ENCODE data around the gene CCR5. TPM values are rescaled to one million over a fixed set of nuclear protein-coding genes. Genes with fewer than 3 reads are reported as not detected.

CCR5 gene
- total and polyA plus RNA-seq, 2 of the 8 experiments (the other 6 are each of a cell fraction or from before 2014, with no cell fraction given), result not detected

DNA sequence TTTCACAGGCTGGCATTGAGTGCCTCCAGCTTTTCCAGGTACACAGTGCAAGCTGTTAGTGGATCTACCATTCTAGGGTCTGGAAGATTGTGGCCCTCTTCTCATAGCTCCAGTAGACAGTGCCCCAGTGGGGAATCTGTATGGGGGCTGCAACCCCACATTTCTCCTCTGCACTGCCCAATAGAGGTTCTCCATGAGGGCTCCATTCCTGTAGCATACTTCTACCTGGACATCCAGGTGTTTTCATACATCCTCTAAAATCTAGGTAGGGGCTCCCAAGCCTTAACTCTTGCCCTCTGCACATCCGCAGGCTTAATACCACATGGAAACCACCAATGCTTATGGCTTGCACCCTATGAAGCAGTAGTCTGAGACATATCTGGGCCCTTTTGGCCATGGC is 31.9 kb upstream of the CCR5 start:
- FAIRE-seq, result no peak
- whole genome bisulfite sequencing, 2 experiments (ENCODE audit: extremely low coverage in 1 of 2, insufficient coverage in 1 of 2, insufficient read length in 1 of 2, insufficient replicate concordance in 2 of 2, low coverage in 1 of 2, low lambda C conversion rate in 2 of 2, missing lambda C conversion rate in 1 of 2), result 81% methylated on average over 1 of the region's 1 CpG; no CpG with 5 or more reads in 1 of the 2 experiments
- TF ChIP-seq, protein P1, sequence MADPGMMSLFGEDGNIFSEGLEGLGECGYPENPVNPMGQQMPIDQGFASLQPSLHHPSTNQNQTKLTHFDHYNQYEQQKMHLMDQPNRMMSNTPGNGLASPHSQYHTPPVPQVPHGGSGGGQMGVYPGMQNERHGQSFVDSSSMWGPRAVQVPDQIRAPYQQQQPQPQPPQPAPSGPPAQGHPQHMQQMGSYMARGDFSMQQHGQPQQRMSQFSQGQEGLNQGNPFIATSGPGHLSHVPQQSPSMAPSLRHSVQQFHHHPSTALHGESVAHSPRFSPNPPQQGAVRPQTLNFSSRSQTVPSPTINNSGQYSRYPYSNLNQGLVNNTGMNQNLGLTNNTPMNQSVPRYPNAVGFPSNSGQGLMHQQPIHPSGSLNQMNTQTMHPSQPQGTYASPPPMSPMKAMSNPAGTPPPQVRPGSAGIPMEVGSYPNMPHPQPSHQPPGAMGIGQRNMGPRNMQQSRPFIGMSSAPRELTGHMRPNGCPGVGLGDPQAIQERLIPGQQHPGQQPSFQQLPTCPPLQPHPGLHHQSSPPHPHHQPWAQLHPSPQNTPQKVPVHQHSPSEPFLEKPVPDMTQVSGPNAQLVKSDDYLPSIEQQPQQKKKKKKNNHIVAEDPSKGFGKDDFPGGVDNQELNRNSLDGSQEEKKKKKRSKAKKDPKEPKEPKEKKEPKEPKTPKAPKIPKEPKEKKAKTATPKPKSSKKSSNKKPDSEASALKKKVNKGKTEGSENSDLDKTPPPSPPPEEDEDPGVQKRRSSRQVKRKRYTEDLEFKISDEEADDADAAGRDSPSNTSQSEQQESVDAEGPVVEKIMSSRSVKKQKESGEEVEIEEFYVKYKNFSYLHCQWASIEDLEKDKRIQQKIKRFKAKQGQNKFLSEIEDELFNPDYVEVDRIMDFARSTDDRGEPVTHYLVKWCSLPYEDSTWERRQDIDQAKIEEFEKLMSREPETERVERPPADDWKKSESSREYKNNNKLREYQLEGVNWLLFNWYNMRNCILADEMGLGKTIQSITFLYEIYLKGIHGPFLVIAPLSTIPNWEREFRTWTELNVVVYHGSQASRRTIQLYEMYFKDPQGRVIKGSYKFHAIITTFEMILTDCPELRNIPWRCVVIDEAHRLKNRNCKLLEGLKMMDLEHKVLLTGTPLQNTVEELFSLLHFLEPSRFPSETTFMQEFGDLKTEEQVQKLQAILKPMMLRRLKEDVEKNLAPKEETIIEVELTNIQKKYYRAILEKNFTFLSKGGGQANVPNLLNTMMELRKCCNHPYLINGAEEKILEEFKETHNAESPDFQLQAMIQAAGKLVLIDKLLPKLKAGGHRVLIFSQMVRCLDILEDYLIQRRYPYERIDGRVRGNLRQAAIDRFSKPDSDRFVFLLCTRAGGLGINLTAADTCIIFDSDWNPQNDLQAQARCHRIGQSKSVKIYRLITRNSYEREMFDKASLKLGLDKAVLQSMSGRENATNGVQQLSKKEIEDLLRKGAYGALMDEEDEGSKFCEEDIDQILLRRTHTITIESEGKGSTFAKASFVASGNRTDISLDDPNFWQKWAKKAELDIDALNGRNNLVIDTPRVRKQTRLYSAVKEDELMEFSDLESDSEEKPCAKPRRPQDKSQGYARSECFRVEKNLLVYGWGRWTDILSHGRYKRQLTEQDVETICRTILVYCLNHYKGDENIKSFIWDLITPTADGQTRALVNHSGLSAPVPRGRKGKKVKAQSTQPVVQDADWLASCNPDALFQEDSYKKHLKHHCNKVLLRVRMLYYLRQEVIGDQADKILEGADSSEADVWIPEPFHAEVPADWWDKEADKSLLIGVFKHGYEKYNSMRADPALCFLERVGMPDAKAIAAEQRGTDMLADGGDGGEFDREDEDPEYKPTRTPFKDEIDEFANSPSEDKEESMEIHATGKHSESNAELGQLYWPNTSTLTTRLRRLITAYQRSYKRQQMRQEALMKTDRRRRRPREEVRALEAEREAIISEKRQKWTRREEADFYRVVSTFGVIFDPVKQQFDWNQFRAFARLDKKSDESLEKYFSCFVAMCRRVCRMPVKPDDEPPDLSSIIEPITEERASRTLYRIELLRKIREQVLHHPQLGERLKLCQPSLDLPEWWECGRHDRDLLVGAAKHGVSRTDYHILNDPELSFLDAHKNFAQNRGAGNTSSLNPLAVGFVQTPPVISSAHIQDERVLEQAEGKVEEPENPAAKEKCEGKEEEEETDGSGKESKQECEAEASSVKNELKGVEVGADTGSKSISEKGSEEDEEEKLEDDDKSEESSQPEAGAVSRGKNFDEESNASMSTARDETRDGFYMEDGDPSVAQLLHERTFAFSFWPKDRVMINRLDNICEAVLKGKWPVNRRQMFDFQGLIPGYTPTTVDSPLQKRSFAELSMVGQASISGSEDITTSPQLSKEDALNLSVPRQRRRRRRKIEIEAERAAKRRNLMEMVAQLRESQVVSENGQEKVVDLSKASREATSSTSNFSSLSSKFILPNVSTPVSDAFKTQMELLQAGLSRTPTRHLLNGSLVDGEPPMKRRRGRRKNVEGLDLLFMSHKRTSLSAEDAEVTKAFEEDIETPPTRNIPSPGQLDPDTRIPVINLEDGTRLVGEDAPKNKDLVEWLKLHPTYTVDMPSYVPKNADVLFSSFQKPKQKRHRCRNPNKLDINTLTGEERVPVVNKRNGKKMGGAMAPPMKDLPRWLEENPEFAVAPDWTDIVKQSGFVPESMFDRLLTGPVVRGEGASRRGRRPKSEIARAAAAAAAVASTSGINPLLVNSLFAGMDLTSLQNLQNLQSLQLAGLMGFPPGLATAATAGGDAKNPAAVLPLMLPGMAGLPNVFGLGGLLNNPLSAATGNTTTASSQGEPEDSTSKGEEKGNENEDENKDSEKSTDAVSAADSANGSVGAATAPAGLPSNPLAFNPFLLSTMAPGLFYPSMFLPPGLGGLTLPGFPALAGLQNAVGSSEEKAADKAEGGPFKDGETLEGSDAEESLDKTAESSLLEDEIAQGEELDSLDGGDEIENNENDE (IDR thresholded peaks at IDR 0.05; ENCODE audit: insufficient replicate concordance, low read length), result no peak

More for the DNA sequence above, 31.9 kb upstream of the CCR5 start:
- Histone ChIP-seq H2BK12ac (ENCODE audit: low read depth, low read length) (no peak overlapping the region), H3K4me1 (replicated peaks in 1 of 4; ENCODE audit: control insufficient read depth in 3 of 4, insufficient read depth in 4 of 4, low read length in 3 of 4) (no peaks in the 10 kb centered on the region), H2BK15ac (ENCODE audit: low read length) (no peak overlapping the region), H3K79me2 (ENCODE audit: control insufficient read depth in 1 of 2, insufficient read depth in 2 of 2, low read length in 2 of 2) (no peaks in the 10 kb centered on the region), H3K27me3 (replicated peaks in 1 of 4; ENCODE audit: control insufficient read depth in 3 of 4, extremely low read depth in 1 of 4, insufficient read depth in 3 of 4, low read length in 3 of 4) (no peaks in the 10 kb centered on the region), H3K79me1 (ENCODE audit: low read depth, low read length) (no peaks in the 10 kb centered on the region), H3K9ac (replicated peaks in 1 of 4; ENCODE audit: extremely low read depth in 1 of 4, low read depth in 3 of 4, low read length in 3 of 4) (no peak overlapping the region), H3K36me3 (ENCODE audit: control insufficient read depth in 2 of 4, insufficient read depth in 4 of 4, low read length in 3 of 4) (no peaks in the 10 kb centered on the region; a peak in 1 of 8 replicates), H3K23ac (ENCODE audit: insufficient read length) (no peak overlapping the region), H2BK20ac (ENCODE audit: low read length) (no peak overlapping the region), H3K27ac (ENCODE audit: low read depth, low read length) (no peak overlapping the region), H3K56ac (replicated peaks; ENCODE audit: insufficient read length, low read depth, low read length) (no peak overlapping the region), H3K4me2 (ENCODE audit: insufficient read depth in 1 of 2, low read depth in 2 of 2, low read length in 2 of 2) (no peak overlapping the region), H2AK5ac (ENCODE audit: low read depth, low read length) (no peak overlapping the region), H3K4ac (replicated peaks; ENCODE audit: insufficient read length, low read depth, low read length) (no peak overlapping the region), H4K91ac (replicated peaks; ENCODE audit: insufficient read length, low read length) (no peak overlapping the region), H4K5ac (ENCODE audit: insufficient read length, low read depth, low read length) (no peak overlapping the region), H2BK120ac (replicated peaks; ENCODE audit: low read depth, low read length) (no peak overlapping the region), H2BK5ac (ENCODE audit: low read depth, low read length) (no peak overlapping the region), H3K14ac (ENCODE audit: insufficient read length) (no peak overlapping the region), H4K8ac (ENCODE audit: extremely low read depth, insufficient read depth, low read length) (no peak overlapping the region), H3K18ac (ENCODE audit: extremely low read depth, low read length) (no peak overlapping the region), H4K20me1 (replicated peaks in 1 of 2; ENCODE audit: control insufficient read depth in 1 of 2, insufficient read depth in 2 of 2, low read length in 2 of 2) (no peaks in the 10 kb centered on the region), H2AFZ (ENCODE audit: low read length) (no peak overlapping the region), H3K9me3 (ENCODE audit: insufficient read depth in 2 of 2, low read depth in 1 of 2, low read length in 1 of 2) (peaks cover 20 to 24% of the 10 kb centered on the region in 2 experiments), H3K4me3 (ENCODE audit: extremely low read depth in 1 of 4, insufficient read depth in 2 of 4, low read depth in 3 of 4, low read length in 4 of 4) (no peak overlapping the region), H3K23me2 (ENCODE audit: low read depth, low read length) (no peaks in the 10 kb centered on the region; the same call in 1 of the 2 replicates)
- CTCF ChIA-PET (ENCODE audit: partially characterized antibody), result no interaction called here
- POLR2A ChIA-PET (ENCODE audit: partially characterized antibody), result no interaction called here
- no peak for DNase-seq (ENCODE audit: low read depth in 1 of 2, low spot score in 2 of 2)
